ENCODE data around the gene GPC6.
"Not testable (repeated sequence)": the region's sequence is repeated elsewhere in the genome, so short reads cannot be mapped to it uniquely, and the experiment has no call there.

The GPC6 gene

DNA sequence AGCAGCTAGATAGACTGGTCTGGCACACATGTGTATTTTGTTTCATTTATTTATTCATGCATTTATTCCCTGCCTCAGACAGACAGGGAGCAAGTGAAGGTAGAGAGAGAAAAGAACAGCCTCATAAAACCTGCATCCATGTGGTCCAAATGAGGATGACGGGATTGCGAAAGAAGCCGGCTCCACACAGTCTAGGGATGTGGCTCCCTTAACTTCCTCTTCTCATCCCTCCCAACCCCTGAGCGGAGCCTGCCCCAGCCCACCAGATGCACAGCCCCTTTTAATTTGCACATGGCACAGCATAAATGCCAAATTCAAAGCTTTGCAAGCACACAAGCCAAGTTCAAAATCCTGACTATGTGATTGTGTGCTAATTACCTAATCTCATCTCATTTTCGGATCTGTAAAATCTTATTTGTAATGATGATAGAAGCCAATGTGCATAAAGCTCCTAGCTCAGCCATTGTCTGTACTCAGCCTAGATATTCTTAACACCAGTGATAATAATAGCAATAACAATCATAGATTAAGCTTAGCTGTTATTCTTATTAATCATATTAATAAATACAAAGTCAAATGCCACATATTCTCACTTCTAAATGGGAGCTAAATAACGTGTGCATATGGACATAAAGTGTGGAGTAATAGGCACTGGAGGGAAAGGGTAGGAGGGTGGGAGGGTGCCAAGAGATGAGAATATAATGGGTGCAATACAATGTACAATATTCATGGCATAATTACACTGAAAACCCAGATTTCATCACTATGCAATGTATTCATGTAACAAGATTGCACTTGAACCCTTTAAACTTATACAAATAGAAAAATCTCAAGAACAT, 1096.5 kb downstream of the GPC6 start:
- DNase-seq, result no peak

DNA sequence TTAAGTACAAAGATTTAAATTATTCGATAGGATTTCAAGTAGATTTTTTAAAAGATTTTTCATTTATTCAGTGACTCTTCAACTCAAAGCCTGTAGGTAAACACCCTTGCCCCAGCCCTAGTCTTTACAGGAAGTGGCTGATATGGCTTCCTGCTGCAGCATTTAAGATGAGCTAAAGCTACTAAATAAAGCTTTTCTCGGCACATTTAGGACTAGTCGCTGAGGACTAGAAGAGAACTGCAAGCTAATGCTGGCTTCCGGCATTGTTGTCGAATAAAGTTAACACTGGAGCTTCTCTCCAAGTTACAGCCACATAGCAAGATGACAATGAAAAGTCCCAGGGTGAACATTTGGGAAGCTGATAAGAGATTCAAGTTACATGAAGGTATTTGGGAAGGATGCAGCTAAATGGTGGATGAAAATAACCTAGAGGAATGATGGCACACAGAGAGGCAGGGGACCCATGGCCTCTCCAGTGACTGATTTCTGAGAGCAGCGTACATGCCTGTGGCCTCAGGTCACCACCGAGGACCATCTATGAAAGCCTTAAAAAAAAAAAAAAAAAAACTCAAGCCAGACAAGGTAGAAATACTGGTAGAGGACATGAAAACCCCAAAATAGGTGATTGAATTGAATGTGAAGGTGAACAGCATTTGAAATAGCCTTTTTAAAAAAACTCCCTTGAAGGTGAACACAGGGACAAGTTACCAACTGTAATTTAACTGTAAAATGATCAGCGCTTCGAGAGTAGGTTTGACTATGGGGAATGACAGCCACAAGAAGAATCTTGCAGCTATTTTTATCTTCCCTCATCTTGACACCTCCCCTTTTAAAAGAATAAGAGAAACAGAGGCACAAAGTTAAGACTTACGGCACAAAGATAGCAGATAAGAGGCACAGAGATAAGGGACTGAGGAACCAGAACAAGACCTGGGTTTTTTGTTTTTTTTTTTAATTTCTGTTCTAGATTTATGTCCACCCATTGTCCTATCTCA, 1097.5 kb downstream of the GPC6 start:
- no peak for DNase-seq

DNA sequence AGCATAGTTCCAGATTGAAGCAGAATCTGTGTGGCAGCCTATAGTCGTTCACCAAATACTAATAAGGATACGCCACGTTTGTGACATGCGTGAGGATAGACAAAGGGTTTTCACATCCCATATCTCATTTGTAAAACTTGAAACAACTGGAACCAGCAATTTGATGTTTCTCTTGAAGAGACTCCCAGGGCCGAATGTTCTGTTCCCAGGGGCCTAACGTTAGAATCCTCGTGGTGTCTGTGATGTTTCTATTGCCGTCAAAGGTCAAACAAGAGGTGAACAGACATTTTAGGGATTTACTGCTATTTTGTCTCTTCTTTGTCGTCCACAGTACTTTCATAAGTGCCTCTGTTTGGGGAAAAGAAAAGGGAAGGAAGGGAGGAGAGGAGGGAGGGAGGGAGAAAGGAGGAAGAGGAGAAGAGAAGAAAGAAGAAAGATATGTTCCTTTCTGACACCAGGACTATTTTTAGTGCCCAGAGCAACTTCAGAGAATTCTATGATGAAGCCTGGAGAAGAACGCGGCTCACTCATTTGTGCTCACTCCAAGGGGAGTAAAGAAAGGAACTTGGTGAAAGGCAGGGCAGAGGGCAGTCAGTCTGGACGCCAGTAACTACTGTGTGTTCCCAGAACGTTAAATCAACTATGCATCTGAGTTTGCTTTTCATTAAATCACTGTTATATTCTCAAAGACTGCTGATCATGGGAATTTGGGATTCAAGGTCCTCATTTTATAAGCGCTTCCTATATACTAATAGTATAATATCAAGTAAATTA, 1098.3 kb downstream of the GPC6 start:
- no peak for DNase-seq

DNA sequence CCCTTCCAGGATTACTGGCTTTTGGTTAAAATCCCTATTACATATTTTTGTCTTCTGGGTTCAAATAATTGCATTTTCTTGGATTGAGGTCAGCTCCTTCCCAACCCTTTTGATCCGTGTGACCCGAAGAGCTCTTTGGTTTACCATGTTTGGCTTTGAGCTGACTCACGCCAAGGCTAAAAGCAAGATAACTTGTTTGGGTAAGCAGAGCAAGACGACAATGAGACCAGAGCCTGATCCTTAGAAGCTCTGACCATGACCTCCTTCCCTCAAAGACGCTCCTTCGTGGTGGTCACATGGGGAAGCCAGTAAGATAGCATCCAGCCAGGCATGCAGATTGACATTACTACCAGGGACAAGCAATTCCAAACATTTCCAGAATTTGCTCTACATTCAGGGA, 1099.0 kb downstream of the GPC6 start:
- no peak for DNase-seq

DNA sequence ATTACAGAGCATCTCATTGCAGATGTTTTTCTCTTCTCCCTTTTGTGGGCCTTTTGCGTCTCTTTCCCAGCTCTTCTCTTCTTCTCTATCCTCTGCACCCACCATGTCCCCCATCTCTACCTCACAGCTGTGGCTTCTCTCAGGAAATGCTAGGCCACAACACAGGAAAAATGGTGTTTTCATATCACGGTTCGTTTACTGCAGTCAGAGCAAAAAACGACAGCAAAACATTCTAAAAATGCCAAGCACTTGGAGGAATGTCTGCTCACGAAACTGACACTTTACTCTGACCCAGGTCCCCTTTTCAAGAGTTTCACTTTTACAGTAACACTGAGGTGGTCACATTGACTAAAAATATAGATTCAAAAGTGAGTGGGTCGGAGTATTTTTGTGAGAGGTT, 1100.7 kb downstream of the GPC6 start:
- no peak for DNase-seq

DNA sequence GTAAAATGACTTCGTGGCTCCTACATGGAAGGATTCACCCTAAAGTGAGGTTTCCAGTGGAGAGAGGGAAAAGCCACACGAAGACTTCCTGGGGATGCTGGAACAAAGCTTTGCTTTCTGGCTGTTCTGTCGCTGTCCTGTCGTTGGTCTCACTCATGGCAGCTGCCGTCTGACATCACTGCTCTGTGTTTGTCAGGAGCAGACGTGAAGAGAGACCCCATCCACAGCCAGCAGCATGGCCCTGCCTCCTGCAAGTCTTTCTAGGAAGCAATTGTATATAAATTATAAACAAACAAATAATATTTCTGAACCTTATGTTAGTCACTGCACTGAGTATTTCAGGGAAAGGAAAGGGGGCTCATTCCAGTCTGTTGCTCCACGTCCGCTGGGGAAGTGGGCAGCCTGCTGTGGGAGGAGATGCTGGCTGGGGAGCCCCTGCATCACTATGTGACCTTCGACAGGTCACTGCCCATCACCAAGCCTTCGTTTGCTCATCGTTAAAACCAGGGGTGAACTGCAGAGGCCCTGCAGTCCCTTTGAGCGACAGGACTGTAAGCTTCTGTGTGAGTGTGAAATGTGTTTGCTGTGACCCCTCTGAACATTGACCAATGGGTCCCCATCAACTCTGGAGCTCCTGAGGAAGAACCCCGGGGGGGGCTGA, 1101.9 kb downstream of the GPC6 start:
- DNase-seq, result no peak

DNA sequence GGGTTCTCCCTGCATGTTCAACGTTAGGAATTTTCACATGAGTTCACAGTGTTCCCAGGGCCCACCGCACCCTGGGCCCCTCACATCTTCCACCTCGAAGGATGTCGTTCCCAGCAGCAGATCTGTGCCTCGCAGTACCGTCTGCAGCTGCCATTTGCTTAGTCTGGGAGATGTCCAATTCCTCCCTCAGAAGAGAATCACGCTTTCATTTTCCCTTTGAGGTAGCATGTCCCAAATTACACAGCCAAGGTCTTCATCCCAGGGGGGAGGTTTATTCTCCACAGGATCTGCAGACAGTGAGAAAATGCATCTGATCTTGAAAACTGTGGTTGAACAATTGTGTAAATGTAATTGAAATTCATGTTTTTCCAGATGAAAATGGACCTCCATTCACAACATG, 1102.7 kb downstream of the GPC6 start:
- no peak for DNase-seq

DNA sequence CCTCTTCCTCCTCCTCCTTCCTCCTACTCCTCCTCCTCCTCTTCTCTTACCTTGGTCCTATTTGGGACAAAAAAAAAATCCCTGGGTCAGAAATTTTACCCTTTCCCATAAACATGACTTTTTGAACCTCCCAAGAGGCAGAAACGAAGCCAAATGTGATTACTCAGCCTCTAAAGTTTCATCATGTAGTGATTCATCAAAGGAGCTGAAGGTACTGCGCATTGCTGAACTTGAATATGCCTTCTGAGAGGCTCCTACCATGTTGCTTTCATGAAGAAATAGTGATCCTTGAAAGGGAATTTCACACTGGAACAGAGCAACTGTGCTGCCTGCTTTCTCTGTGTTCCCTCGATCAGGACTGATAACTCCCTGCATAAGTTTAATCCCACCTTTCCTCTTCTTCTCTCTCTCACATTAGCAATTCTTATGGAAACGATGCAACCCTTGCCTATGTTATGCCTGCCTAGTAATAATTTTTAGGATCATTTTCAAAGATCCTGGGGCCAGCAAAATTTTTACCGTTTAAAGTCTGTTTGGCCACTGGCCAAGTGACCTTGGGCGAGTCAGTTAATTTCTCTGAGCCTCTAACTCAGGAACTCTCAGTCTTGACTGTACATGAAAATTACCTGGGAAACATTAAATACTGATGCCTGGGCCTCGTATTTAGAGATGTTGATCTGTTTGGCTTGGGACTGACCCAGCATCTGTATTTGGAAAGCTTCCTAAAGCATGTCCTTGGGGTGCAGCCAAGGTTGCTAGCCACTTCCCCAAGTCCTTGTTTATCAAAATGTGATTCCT, 1103.3 kb downstream of the GPC6 start:
- DNase-seq, result peak; percentile 87

DNA sequence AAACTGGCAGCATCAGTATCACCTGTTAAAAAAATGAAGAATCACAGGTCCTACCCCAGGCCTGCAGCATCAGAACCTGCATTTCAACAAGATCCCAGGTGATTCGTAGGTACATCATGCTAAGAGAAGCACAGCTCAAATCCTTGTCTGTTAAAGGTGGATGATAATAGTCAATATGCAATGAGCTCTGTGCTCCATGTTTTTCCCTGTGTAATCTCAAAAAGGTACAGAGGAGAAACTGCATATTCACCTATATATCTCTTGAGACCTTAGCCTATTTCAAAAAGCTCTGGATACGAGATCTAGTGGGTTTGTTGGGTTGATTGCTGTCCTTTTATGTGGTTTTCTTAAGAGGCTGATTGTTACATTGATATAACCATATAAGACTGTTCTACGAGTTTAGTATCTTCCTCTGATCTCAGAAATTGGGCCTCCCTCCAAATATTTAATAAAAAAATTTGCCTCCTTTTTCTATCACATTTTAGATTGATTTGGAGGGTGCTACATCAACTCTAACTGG, 1104.0 kb downstream of the GPC6 start:
- DNase-seq, result no peak

DNA sequence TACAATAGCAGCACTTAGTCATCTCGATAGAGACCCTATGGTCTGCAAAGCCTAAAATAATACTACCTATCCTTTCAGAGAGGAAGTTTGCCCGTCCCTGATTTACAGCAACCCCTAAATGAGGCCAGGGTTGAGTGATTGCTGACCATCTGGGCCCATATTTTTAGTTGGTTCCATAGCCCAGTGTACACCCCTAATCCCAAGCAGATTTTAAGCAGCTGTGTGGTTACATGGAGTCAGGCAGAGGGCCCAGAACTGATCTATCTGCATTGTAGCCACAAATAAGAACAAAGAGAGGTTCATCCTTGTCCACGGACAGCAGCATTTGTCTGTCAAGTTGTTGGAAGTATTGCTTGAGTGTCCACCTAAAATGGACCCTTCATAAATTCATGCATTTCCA, 1104.7 kb downstream of the GPC6 start:
- no peak for DNase-seq

DNA sequence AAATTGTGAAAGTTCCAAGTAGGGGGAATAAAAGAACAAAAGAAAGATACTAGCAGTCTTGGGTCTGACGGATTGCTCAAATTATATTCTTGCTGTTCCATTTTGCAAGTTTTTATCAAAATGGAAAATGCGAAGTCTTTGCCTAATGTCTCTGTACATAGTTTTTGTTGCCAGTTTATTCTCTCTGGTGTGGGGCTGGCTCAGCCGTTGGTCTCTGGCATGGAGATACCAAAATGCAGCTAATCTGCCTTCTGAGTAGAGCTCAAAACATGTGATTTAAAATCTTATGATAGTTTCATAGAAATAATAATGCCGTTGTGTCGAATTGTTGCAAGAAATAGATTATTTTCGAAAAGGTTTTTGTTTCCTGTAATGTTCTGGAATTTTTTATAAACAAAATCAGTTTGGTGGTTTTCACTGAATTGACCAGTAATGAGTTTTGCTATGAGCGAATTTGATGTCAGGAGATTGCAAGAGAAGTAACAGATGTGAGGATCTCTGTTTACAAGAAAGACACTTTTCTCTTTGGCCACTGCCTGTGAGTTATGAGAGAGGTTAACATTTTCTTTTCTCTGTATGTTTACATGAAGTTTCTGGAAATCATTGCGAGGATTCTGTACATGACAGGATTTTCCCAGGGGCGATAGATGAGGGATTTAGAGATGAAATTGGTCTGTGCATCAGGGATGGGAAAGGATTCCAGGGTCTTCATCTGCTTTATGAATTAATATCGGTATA, 1105.9 kb downstream of the GPC6 start:
- DNase-seq, result no peak

DNA sequence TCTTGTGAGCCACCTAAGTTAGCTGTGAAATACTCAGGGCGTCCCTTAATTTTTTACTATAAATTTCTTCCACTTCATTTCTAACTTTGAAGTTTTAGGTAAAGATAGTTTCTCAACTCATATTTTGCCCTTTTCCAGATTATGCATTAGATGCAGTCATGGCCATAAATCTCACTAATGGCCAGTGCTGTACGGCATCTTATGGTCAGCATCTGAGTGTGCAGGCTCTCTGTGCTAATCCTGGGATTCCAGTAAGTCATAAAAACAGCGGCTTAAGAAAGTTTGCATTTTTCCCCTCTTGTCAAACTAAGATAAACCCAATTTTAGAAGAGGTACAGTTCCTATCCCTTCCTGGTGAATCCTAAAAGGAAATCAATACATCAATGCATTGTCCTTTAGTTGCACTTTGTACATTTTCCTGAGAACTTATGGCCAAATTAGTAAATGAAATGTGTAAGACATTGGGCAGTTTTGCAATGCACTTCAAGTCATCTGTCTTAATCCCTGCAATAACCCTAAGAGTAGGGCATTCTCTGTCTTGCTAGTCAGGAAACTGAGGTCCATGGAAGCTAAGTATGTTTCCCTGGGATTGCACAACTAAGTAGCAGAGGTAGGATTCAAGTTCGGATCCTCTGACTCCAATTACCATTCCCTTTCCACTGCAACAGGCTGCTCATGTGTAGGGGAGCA, 1106.7 kb downstream of the GPC6 start:
- DNase-seq, result no peak

DNA sequence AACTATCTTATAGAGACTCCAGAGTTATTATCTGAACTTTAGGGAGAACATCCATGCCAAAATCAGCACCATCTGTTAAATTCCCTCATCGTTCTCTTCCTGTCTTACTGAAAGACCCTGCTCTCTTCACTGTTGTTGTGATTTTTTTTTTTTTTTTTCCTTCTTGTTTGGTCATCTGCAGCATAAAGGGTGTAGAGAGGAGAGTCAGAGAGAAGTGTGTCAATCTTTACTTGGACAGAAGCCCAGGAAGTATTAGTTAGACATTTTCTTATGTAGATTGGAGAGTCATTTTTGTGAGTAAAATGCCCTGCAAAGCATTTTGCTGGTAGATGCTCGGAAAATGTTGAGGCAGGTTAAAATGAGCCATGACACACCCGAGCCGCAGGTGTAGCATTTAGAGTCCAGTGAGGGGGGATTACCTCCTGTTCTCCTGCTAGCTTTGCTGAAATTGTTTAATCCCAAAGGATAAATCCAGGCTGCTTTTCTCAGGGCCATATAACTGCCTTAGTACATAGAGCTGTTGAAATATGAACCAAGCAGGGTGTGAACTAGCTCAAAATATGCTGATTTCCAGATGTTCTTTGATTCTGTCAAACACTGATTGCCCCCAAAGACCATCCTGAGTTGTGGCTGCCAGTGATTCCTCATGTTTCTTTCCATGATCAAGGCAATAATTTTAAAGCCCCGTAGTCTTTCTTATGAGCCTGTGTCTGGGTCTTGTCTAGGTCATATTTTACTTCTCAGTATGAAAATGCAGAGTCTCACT, 1109.3 kb downstream of the GPC6 start:
- DNase-seq, result no peak

DNA sequence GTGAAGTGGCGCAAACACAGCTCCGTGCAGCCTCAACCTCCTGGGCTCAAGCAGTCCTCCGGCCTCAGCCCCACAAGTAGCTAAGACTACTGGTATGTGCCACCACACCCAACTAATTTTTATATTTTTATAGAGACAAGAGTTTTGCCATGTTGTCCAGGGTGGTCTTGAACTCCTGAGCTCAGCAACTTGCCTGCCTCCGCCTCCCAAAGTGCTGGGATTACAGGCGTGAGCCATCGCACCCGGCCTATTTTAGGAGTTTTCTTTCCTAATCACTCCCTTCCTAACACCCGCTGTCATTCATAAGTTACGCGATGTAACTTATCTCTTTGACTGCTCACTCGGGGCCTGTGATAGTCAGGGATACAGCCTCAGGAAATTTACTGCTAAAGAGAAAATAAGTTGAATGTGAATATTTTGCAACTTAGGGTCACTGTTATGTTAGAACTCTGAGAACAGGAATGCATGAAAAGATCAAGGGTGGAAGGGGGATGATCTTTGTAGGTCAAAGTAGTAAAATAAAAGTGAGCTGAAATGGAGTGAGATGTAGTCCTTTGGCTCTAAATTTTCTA, 1112.6 kb downstream of the GPC6 start:
- DNase-seq, result no peak

DNA sequence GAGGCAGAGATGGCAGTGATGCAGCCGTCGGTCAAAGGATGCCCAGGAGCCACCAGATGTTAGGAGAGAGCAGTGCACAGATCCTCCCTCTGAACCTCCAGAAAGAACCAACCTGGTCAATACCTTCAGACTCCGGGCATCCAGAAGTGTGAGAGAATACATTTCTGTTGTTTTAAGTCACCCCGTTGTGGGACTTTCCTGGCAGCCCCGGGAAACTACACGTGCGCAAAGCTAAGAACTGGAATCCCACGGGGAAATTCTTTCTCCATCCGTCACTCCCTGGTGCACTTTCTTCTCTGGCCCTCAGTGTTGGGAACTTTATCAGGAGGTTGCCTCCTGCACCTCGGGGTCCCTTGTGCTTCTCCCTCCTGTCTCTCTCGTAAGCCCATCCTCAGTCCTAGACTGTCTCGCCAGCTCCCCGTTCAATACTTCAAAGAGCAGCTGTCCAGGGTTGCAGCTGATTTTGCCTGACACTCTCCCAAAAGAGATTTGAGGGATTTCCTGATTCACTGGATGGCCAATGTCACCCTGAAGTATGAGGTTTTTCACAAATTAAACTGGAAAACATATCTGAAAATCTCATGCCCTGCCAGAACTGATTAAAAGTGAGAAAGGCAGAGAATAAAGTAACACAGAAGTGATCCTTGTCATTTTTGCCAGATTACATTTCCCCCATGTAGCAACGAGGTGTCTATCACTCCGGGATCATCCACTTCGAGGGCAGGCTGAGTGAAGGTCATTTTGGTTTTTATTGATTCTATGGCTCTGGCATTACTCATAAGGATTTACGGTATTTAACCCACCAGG, 1116.0 kb downstream of the GPC6 start:
- no peak for DNase-seq

DNA sequence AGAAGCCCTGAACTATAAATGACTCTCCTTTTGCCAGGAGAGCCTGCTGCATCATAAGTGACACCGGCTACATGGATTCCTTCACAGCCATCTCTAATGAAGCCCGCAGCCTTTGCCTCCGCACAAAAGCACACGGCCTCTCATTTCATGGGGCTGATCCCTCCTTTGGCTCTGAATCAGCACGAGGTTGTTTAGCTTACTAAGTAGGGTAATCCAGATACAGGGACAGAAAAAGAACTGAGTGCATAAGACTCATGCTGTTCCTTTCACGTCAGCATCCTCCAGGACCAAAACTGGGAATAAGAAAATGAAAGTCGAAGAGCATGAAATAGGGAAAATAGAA, 1116.6 kb downstream of the GPC6 start:
- DNase-seq, result no peak

DNA sequence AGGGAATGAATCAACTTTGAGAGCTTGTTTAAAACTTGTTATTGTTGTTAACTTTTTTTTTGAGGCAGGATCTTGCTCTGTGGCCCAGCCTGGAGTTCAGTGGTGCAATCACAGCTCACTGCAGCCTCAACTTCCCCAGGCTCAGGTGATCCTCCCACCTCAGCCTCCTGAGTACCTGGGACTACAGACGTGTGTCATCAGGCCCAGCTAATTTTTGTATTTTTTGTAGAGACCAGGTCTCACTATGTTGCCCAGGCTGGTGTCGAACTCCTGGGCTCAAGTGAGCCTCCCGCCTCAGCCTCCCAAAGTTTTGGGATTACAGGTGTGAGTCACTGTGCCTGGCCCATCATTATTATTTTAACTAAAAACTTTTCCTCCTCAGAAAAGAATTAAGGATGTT, 1117.1 kb downstream of the GPC6 start:
- DNase-seq, result not testable (repeated sequence)
